Fibroblast of upper back skin (primary cell): Measurements from ENCODE around the gene ZNF236.

Experiments
- DNase-seq: peaks from one replicate; pipeline ENCODE4 v3.0.0-alpha.2; 2013

The ZNF236 gene

DNA sequence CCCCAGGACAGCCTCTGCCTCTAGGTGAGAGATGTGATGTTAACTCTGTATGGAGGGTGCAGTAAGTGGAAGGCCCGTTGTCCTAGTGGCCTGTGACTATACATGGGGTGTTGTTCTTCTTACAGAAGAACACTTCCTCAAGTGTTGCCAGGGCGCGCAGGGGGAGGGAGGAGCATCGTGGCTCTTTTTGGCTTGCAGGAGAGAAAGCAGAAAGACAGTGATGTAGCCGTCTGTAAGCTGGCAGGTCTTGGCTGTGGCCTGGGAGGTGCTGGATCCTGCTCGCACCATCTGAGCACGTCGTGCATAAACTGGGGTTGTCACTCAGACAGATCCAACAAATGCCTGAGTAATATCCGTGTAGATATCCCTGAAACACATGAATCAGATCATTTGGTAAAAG lies 44.3 kb downstream of the ZNF236 start:
- no peak for DNase-seq

DNA sequence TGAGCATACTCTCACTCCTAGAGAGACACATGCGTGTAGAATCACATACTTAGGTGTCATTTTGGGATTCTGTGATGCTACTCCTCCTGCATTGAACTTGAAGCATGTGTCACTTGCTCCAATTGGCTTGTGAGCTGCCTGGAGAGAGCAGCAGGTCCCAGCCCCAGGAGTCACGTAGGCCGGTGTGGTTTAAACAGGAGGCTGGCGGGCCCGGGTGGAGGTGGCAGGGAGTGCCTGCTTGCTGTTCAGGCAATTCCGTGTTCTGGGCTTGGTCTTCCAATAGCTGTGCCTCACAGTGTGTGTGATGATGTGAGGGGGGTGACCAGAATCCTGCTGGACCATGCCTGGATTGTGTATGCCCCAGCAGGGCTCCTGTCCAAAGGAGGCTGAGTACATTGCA lies 51.0 kb downstream of the ZNF236 start:
- no peak for DNase-seq

DNA sequence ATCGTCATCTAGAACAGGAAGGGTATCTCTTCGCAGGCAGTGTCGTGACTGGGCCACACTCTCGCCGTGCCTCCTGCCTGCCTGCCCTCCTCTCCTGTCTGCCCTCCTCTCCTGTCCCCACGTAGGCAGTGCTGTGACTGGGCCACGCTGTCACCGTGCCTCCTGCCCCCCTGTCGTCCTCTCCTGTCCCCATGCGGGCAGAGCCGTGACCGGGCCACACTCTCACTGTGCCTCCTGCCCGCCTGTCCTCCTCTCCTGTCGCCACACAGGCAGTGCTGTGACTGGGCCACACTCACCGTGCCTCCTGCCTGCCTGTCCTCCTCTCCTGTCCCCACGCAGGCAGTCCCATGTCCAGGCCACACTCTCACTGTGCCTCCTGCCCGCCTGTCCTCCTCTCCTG lies 51.4 kb downstream of the ZNF236 start:
- no peak for DNase-seq

DNA sequence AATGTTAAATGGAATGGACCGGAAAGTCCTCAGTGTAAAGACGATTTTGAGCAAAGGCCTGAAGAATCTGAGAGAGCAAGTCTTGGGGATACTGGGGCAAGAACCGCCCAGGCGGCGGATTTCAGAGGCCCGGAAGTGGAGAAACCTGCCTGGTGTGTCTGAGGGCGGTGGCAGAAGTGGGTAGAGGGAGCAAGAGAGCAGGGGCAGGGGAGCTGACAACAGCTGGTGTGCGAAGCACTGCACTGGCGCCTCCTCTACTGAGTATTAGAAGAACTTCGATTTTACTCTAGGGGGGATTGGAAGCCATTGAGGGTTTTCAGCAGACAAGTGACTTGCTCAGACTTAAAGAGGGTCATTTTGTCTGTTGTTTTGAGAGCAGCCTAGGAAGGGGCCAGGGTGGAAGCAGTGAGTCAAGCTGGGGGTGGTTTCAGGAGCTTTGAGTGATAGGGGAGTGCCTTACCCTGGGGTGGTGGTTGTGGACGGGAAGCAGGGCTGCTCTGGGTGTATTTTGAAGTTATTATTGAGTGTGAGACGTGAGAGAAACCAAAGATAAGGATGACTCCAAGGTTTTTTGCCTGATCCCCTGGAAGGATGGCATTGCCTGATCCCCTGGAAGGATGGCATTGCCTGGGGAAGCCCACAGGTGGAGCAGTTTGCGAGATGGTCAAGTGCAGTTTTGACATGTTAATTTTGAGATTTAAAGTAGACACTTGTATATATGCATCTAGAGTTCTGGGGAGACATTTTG lies 52.5 kb downstream of the ZNF236 start:
- DNase-seq, result no peak

DNA sequence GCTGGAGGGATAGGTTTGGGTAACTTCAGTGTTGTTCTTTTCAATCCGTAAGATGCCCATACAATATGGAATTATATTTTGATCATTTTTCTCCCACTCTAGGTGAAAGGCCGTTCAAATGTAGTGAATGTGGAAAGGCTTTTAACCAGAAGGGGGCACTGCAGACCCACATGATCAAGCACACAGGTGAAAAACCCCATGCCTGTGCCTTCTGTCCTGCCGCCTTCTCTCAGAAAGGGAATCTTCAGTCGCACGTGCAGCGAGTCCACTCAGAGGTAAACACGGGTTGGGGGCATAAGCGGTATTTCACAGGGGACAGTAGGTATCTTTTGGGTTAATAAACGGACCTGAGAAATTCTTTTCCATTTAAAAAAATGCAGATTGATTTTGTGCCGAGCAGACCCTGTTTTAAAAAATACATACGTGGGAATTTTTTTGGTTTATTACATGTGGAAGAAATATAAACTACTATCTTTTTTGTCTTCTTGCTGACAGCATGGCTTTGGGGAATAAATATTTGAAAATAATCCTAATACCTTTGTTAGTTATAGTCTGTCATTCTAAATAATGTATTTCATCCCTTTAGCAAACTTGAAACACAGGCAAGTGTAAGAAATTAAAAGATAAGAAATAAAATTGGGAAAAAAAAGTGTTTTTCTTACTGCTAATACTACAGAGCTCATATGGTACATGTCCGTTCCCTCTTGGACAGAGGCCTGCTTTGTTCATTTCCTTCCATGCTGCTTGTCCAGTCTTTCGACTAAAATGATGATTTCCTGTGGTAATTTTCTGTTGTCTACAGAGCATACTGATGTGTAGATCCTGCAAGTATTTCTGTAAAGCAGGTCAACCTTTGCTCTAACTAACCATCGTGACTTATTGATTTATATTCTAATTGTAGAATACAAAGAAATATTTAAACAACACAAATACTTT lies 53.3 kb downstream of the ZNF236 start:
- DNase-seq, result peak; percentile 25

DNA sequence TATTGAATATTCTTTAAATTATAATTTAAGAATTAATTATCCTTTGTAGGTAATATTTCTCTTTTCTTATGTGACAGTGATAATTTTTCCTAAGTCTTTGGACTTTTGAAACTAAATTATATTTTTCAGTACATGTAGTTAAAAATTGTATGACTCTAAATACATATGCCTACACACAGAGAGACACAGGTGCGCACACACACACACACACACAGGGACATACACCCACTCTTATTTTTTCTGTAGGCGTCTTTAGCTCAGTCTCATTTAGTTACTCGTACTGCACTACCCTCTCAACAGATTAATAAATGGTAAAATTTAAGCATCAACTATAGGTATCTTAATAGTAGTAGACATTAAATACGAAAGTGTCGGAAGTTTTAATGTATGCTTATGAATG lies 56.1 kb downstream of the ZNF236 start:
- DNase-seq, result no peak

DNA sequence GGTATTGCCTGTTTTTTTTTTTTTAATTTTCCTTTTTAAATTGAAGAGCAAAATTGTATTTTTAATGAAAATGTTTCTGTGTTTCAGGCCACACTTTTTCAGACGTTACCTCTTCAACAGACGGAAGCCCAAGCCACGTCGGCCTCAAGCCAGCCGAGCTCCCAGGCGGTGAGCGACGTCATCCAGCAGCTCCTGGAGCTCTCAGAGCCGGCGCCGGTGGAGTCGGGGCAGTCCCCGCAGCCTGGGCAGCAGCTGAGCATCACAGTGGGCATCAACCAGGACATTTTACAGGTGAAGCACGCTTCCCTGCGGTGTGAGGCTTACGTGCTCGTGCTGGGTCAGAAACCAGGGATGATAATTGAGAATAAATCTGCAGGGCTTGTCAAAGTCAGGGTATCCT lies 57.7 kb downstream of the ZNF236 start:
- no peak for DNase-seq

DNA sequence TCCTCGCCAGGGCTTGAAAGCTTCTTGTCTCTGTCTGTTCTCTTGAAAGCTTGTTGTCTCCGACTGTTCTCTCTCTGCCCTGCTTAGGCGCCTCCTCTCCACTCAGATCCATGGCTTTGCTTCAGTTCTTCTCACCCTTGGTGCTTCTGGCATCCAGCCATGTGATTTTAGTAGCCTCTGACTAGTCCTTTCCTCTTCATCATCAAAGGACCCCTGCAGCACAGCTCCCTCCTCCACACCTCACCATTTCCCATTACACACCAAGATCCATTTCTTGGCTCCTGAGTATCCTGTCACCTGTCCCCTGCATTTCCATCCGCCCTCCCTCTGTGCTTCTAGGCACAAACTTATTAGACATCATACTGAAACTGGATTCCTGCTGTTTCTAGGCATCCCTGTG lies 59.4 kb downstream of the ZNF236 start:
- no peak for DNase-seq

DNA sequence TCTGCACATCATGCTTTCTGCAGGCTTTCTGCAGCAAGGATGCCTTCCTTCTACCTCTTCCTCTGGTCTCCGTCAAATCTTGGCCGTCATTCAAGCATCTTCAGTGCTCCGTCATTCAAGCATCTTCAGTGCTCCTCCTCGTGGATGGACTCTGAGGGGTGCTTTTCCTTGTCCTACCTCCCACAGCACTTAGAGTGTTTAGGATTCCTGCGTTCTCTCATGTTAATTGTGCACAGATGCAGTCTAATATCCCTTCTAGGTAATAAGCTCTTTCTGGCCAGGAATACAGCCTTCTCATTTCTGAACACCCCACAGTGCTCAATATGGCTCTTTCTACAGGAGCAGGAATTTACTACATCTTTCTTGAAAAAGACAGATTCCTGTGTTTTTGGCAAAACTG lies 59.8 kb downstream of the ZNF236 start:
- no peak for DNase-seq

DNA sequence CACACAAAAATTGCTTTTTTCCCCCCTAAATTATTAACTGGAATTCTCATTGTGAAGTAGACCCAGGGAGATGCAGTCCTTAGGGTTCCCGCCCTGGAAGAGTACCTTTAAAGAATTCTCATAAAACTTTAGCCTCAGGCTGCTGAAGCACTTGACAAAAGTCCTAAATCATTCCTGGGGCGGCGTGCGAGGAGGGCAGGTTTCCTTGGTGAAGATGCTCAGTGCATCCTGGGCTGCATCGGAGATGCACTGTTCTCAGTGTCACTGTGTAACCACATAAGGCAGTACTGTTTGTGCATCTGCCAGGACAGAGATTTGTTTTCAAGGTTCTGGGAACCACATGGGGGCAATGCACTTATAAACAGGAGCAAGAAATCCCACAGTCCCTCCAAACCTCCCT lies 62.6 kb downstream of the ZNF236 start:
- no peak for DNase-seq

DNA sequence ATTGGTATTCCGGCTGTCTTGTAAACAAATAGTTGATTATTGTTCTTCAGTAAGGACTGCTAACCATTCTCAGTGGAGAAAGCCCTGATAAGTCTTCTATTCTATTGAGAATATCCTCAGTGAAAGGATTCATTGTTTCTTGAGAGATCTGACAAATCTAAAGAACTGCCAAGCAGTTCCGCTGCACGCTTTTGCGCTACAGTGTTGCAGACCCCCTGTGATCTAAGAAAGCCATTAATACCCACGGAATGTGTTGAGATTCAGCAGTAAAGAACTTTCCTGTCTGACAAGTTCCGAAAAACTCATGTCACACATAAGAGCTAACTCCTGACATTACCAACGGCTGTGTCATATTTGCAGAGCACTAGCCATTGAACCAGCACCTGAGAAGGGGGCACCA lies 63.8 kb downstream of the ZNF236 start:
- no peak for DNase-seq

DNA sequence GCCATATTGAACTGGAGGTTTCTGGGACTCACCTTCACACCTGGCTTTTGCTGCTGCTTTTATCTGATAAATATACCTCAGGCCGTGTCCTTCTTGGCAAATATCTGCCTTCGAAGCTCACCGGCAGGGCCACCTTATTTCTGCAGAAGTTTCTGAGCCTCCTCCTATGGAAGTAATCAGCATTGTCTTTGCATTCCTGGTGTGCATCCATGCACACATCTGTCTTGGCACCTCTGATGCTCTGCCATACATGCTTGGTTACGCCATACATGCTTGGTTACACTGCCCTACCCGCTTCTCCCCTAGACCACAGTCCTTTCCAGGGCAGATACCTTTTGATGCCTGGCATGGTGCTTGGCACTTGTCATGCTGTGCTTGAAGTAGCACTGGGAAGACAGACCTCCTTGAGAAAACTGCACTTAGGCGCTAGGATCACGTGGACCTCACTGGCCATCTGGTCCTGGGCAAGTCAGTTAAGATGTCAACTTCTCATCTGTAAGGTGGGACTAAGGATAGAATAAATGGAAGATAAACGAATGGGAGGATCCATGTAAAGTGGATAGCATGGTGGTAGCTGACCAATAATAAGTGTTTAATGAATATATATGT lies 66.8 kb downstream of the ZNF236 start:
- DNase-seq, result no peak

DNA sequence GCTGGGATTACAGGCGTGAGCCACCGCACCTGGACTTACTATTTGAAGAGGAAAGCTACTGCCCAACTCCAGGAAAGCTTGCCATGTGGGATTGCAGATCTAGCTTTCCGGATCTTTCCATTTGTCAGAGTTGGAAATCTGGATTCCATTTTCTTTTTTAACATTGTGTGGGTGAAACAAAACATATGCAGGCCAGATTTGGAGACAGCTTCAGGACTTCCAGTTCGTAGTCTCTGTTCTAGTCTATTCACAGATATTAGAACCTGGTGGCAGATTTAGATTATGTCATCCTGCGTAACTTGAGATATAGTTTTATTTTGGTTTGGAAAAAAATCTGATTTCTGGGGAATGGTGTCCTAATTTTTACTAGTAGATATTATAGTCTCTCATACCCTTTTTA lies 70.5 kb downstream of the ZNF236 start:
- DNase-seq, result peak; percentile 18

DNA sequence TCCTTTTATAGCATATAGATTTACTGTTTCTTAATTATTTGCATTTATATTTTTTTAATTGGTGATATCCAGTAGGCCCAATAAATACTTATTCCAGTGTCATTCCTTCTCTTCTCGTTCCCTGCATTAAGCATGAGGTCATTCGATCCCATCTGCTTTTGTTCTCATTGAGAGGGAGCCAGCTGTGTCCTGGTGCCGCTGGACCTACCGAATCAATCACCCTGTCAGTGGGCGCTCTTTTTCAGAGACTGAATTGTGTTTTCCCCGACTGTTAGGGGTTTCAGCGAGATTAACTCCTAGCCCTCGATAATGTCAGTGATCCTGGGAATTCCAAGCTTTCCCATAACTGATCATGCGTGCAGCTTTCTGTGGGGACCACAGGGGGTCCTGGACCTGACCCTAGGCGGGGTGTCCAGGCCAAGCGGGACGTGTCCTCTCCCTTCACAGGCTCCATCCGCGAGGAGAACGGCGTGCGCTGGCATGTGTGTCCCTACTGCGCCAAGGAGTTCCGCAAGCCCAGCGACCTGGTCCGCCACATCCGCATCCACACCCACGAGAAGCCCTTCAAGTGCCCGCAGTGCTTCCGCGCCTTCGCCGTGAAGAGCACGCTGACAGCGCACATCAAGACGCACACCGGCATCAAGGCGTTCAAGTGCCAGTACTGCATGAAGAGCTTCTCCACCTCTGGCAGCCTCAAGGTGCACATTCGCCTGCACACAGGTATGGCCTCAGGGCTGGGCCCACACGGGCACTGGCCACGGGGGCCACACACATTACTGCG lies 72.4 kb downstream of the ZNF236 start:
- no peak for DNase-seq

DNA sequence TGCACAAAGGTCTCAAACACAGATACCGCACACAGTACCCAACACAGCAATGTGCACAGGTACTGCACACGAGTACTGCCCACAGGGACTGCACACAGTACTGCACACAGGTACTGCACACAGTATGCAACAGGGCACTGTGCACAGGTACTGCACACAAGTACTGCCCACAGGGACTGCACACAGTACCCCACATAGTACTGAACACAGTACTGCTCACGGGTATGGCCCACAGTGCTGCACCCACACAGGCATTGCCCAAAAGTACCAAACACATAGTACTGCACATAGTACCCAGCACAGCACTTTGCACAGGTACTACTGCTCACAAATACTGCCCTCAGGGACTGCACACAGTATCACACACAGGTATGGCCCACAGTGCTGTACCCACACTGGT lies 73.1 kb downstream of the ZNF236 start:
- DNase-seq, result no peak

DNA sequence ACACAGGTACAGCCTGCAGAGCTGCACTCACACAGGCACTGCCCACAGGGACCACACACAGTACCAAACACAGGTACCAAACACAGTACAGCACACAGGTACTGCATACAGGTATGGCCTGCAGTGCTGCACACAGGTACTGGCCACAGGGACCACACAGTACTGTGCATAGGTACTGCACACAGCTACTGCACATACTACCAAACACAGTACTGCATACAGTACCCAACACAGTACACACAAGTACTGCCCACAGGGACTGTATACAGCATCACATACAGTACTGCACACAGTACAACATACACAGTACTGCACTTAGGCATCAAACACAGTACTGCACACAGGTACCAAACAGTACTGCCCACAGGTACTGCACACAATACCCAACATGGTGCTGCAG lies 74.3 kb downstream of the ZNF236 start:
- no peak for DNase-seq

DNA sequence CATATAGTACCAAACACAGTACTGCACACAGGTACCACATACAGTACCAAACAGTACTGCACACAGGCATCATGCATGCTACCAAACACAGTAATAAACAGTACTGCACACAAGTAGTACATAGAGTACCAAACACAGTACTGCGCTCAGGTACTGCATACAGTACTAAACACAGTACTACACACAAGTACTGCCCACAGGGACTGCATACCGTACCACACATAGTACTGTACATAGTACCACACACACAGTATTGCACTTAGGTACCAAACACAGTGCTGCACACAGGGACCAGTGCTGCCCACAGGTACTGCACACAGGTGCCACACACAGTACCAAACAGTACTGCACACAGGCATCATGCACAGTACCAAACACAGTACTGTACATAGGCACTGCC lies 74.9 kb downstream of the ZNF236 start:
- DNase-seq, result no peak

DNA sequence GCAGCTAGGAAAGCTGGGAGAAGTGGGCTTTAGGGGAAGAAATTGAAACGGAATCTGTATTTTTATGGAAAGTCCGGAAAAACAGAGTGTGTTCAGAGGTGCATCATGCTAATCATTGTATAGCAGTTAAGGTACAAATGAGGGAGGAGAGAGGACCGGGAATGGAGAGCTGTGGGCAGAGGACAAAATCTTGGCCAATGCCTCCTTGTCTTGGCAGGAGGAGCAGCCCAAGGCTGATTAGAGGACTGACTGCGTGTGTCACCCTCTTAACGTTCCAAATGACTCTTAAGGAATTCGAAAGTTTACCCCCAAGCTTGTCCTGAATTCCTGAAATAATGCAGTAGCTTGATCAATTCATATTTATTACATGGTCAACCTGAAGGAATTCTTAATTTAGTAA lies 81.0 kb downstream of the ZNF236 start:
- DNase-seq, result no peak

DNA sequence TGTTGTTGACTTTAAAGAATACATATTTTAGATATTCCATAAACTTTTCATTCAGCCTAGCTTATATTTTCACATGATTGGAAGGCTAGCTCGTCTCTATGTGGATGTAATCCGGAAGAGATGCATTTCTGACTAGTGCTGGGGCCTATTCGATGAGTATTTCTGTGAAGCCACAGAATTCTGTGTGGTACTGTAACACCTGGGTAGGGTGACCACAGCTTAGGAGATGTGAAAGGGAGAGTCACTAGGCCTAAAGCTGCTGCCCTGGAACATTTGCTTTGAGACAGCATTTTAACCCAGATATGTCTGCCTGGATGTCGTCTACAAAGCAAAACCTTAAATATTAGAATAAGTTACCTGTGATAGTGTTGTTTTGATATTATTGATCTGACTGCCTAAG lies 83.5 kb downstream of the ZNF236 start:
- DNase-seq, result no peak

DNA sequence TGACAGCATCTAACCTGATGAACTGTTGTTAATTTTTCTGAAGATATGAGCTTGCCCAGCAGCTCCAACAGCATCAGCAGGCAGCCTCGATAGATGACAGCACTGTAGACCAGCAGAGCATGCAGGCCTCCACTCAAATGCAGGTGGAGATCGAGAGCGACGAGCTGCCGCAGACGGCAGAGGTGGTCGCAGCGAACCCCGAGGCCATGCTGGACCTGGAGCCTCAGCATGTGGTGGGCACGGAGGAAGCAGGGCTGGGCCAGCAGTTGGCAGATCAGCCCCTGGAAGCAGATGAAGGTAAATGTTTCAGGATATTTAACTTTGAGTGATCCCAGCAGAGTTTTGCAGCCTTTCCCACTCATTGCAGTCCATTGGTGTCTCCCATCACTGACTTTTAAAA lies 85.9 kb downstream of the ZNF236 start:
- DNase-seq, result no peak

DNA sequence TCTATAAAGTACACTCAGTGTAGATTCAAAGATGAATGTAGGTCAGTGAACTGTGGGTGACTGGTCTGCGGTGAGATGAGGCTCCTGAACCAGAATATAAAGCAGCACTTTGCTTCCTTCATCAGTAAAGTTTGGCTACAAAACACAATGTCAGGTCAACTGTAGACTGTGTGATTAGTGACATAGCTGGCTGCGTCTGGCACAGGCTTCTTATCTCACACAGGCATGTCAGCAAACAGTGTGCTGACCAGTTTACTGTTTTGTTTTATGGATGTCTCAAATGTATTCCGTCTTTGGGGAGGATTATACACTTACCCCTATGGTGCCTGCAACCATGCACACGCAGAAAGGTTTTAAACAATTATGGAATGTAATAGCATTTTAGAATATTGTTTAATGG lies 87.1 kb downstream of the ZNF236 start:
- DNase-seq, result no peak

DNA sequence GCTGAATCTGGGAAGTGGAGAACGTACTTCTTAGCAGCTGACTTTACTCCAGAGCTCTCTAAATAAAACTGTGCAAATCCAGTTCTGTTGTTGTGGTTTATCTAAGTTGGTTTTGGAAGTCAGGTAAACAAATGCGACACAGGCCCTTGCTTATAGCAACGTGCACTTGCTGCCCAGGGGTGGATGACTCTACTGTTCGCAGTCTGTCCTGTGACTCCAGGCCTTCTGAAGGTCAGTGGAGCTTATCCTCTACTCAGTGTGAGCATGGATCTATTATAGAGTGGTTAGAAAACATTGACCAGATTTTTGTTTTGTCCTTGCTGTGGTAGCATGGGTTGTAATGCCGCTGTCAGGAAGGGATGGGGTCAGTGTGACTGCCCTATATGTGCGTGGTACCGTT lies 89.1 kb downstream of the ZNF236 start:
- DNase-seq, result no peak

DNA sequence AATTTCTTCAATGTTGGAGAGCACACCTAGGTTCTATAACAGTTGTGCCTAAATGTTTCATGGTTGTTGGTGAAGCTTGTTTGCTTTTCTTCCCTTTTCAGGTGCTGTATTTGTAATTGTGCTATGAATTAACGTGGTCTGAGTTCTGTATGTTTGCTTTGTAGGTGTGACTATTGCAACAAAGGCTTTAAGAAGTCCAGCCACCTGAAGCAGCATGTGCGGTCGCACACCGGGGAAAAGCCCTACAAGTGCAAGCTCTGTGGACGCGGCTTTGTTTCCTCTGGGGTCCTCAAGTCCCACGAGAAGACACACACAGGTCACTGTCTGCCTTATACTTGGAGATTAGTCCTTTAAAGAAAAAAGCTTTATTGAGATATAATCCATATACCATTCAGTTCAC lies 91.2 kb downstream of the ZNF236 start:
- DNase-seq, result no peak
